ENCODE measurements around the gene ENTHD1.

DNA sequence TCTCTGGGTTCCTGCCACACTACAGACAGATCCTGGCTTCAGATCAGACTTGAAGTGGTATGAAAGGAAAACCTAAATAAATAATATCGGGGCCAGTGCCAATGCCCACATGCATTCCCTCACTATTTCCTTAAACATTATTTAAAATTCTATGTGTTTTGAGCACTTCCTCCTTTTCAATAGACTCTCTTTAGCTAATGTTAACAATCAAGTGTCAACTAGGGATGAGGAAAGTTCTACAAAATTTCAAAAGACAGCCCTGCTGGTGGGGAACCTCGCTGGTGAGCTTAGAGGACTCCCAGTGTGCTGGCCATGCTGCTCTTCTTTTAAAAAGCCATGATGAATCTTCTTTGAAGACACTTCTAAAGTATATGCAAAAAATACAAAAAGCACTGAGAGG, 87.5 kb downstream of the ENTHD1 start:
- TF ChIP-seq CTCF (IDR thresholded peaks at IDR 0.05; ENCODE audit: low read depth, low read length, poor library complexity, severe bottlenecking) (no peak), EZH2phosphoT487 (IDR thresholded peaks at IDR 0.05; ENCODE audit: borderline replicate concordance, low read length) (no peak)

All from DOHH2 (cell line).